K562 (cell line): Measurements from ENCODE around the gene DYRK1A. TPM values are rescaled to one million over a fixed set of nuclear protein-coding genes. Genes with fewer than 3 reads are reported as not detected.

Experiments used
- CCAR2 ChIP-seq: fragments of 200-400 bp; formaldehyde crosslinking; IDR thresholded peaks from 2 replicates; pipeline ENCODE4 v1.6.1; 2017; ENCODE audit warnings: mild to moderate bottlenecking, low read depth, low read length
- DPF2 ChIP-seq: fragments of 450-650 bp; IDR thresholded peaks from 2 replicates; pipeline ENCODE4 v1.6.1; 2016
- MXI1 ChIP-seq: IDR thresholded peaks from 2 replicates; pipeline ENCODE4 v1.6.1; 2011; ENCODE audit warnings: low read depth, mild to moderate bottlenecking, improper control_type of control experiment, low read length
- POLR2AphosphoS2 ChIP-seq: IDR thresholded peaks from 2 replicates; pipeline ENCODE4 v1.6.1; 2012; ENCODE audit warnings: low read length, improper control_type of control experiment
- RBM25 ChIP-seq: fragments of 200-400 bp; formaldehyde crosslinking; IDR thresholded peaks from 2 replicates; pipeline ENCODE4 v1.6.1; 2018; ENCODE audit warnings: low read length, low read depth, moderate library complexity; ENCODE audit not compliant: severe bottlenecking
- SPI1 ChIP-seq: IDR thresholded peaks from 2 replicates; pipeline ENCODE4 v1.6.1; 2011; ENCODE audit warnings: low read depth, low read length, control low read depth, borderline replicate concordance
- SUPT5H ChIP-seq: fragments of 450-650 bp; IDR thresholded peaks from 2 replicates; pipeline ENCODE4 v1.6.1; 2016
- TCF3 ChIP-seq: sonication (generic); formaldehyde crosslinking; IDR thresholded peaks from 2 replicates; pipeline ENCODE4 v1.4.0; 2020; ENCODE audit warnings: mild to moderate bottlenecking, missing genetic modification reagents
- ZNF133 ChIP-seq: fragments of 250-450 bp; sonication (Bioruptor Pico); IDR thresholded peaks from 2 replicates; pipeline ENCODE4 v1.4.0; 2020; ENCODE audit warnings: mild to moderate bottlenecking
- ZNF384 ChIP-seq: IDR thresholded peaks from 2 replicates; pipeline ENCODE4 v1.6.1; 2012; ENCODE audit warnings: low read depth, low read length, improper control_type of control experiment
- ZNF592 ChIP-seq: fragments of 450-650 bp; IDR thresholded peaks from 2 replicates; pipeline ENCODE4 v1.6.1; 2017; ENCODE audit warnings: antibody characterized with exemption, mild to moderate bottlenecking
- polyA plus RNA-seq, 8 experiments: library from polyadenylated mRNA; depleted of rRNA in 4 of 8; stranded (reverse) in 5 of 8; unstranded in 3 of 8; fragments of >200 nt; fragmentation: Nextera tagmentation in 2 of 8; fragmentation: Illumina TruSeq in 1 of 8; extraction: Ambion mirVana in 2 of 8; extraction: Trizol in 1 of 8; gene quantifications; 2 replicates each; pipeline versions ENCODE4 v1.2.1 to v1.2.3, GENCODE V29; 2011 to 2014; ENCODE audit warnings: inconsistent platforms in 1 of 8, missing spikeins in 1 of 8
- total RNA-seq, 7 experiments: library from RNA; depleted of rRNA in 6 of 7; stranded (reverse); fragments of >200 nt in 6 of 7; fragmentation: Illumina TruSeq in 2 of 7; extraction: Trizol in 2 of 7; gene quantifications; 2 replicates each; pipeline versions ENCODE4 v1.2.1 to v1.2.3, GENCODE V29; 2011 to 2021; ENCODE audit warnings: low replicate concordance in 1 of 7
- TF ChIP-seq, protein P1 (sequence below): fragments of 450-650 bp; formaldehyde crosslinking; IDR thresholded peaks from 2 replicates; pipeline ENCODE4 v1.4.0; 2022; ENCODE audit warnings: mild to moderate bottlenecking, moderate library complexity

Gene DYRK1A
- total and polyA plus RNA-seq, 9 of the 15 experiments (the other 6 are each of a cell fraction or from before 2014, with no cell fraction given), result 3.7 to 64.8 (median 42.3) TPM

GRCh38 chr21:37419228-37419906, 52.8 kb downstream of the DYRK1A start (continued):
- TF ChIP-seq ZNF592 (peak; percentile 12; the same call in 1 of the 2 replicates), ZNF133 (CRISPR knock-in tag) (no peak), SPI1 (no peak), MXI1 (no peak), SUPT5H (no peak), TCF3 (CRISPR knock-in tag) (peak; percentile 8; the same call in 1 of the 2 replicates), DPF2 (peak; percentile 42; the same call in 1 of the 2 replicates), CCAR2 (no peak), POLR2AphosphoS2 (no peak), ZNF384 (no peak), RBM25 (peak; percentile 95)
- TF ChIP-seq, protein P1, sequence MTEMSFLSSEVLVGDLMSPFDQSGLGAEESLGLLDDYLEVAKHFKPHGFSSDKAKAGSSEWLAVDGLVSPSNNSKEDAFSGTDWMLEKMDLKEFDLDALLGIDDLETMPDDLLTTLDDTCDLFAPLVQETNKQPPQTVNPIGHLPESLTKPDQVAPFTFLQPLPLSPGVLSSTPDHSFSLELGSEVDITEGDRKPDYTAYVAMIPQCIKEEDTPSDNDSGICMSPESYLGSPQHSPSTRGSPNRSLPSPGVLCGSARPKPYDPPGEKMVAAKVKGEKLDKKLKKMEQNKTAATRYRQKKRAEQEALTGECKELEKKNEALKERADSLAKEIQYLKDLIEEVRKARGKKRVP (CRISPR knock-in tag), result no peak
